Measurements from ENCODE around the gene PHGDH.
A peak's percentile ranks its signal among the peaks of the same experiment; 100 is the strongest.

The PHGDH gene

GRCh38 chr1:119727991-119728390 lies 16.3 kb downstream of the PHGDH start:
- no peak for DNase-seq
- intact Hi-C loops (cut with DNase I) = no loop called here

GRCh38 chr1:119729044-119729443 lies 17.3 kb downstream of the PHGDH start:
- intact Hi-C loops (cut with DNase I) = no loop called here
- no peak for DNase-seq

DNA sequence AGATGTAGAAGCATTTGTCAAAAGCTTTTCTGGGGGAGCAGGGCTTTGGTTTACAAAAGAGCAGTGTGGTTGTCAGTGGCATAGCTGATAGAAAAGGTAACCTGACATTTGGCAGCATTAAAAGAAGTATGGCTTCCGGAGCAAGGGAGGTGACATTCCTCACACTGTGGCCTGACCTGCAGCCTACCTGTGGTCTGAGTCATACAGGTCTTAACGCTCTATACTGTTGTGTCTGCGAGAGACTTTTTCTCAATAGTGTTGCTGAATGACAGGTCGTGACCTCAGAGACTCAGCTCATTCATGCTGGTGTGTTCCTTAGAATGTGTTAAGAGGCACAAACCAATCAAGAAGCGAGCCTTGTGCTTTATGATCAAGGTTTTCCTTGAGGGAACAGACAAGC lies 19.3 kb downstream of the PHGDH start:
- intact Hi-C loops (cut with DNase I) = no loop called here
- DNase-seq = no peak

DNA sequence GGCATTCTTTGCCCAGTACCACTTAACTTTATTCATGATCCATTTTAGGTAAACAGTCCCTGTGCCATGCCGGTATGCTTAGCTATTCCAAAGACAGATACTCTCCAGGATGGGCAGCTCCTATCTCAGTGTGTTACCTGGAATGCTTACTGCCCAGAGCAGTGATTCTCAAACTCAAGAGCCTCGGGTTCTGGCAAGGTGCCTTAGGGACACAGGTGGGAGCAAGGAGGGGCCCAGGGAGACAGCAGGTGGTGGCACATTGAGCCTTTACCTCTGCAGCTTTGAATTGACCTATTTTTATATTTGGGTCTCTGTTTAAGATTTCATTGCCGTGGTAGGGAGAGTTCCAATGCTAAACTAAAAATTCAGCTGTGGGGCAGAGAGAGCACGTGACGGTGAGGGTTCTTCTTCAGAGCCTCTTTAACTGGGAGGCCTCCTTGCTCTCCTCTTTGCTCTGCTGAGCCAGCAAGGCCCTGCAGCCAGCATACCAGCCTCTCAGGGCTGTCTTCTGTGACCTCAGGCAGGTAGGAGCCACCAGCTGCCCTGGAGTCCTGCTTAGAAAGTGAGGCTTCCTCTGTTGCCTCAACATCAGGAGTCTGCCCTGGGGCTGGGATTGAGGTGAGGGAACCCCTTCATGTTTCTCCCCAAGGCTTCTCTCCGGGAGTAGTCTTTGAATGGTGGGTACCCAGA lies 20.2 kb downstream of the PHGDH start:
- DNase-seq = no peak
- intact Hi-C loops (cut with DNase I) = no loop called here

DNA sequence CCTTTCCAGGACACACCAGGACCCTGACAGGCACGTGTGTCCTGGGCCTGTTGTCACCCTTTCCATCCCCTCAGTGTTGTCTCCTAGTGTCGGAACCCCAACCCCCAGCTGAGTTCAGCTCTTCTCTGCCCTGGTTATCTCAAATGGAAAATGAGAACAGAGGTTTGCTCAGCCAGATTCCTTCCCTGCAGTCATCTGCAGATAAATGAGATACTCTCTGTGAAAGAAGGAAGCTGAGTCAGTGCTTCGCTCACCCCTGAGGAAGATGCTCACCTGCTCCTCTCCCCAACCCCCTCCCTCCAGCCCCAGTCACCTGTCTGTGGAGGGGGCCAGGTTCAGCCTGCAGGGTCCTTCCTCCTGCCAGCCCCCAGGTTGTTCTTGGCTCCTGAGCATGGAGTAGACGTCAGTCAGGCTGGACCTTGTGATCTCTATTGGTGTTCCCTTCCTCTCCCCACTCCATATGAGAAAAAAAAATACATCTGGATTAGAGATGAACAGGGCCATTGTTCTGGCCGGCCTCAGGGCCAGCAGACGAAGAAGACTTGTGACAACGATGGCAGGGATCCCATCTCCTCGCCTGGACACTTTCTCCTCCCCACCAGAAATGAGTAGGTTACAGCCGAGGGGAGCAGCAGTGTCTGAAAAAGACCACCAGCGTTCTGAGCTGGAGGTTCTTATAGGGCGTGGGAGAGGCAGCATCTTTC lies 20.9 kb downstream of the PHGDH start:
- intact Hi-C loops (cut with DNase I) = no loop called here
- DNase-seq = peak in 5 of 10 donors; percentile 54 to 94 (median 72)

- DNase-seq = peak in 1 of 10 donors; percentile 54
- intact Hi-C loops (cut with DNase I) = no loop called here
These were observed 22.0 kb downstream of the PHGDH start for GRCh38 chr1:119733754-119734153.

GRCh38 chr1:119735217-119735616 lies 23.5 kb downstream of the PHGDH start:
- DNase-seq = peak in 3 of 10 donors; percentile 51 to 94 (median 67)
- intact Hi-C loops (cut with DNase I) = no loop called here

DNA sequence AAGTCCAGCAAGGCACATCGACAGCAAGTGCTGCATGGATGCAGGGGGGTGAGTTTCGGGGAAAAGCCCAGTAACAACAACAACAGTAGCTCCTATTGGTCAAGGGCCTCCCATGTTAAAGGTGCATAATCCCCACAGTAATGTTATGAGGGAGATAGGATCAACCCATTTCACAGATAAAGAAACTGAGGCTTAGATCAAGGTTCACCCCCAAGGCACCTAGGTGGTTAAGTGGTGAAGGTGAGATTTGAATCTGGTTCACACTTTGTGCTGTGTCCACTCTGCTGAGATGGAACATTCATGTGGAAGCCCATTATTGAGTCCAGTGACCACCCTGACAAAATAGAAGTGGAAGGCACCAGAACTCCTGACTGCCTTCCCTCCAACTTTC lies 24.9 kb downstream of the PHGDH start:
- DNase-seq = peak in 1 of 10 donors; percentile 2
- intact Hi-C loops (cut with DNase I) = no loop called here

DNA sequence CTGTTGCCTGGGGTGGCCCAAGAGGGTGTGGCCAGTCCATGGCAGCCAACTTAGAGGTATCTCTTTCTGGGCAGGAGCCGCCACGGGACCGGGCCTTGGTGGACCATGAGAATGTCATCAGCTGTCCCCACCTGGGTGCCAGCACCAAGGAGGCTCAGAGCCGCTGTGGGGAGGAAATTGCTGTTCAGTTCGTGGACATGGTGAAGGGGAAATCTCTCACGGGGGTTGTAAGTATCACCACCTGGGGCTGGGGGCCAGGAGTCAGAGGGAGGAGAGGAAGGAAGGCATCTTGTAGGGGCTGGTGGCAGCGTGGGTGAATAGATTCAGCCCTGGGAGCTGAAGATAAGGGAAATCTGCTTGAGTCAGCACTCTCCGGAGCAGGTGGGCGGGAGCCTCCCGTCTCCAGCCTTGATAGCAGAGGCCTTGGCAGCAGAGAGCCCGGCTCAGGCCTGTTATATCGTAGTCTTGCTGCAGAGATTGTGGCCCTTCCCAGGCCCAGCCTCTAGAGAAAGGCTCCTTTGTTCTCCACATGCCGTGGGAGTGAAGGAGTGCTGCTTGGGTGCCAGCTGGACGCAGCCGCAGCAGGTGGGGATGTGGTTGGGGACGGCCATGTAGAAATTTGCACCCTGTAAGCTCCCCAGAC lies 25.4 kb downstream of the PHGDH start:
- DNase-seq = peak in 9 of 10 donors; percentile 47 to 93 (median 63)

GRCh38 chr1:119738100-119738720 lies 26.5 kb downstream of the PHGDH start:
- intact Hi-C loops (cut with DNase I) = no loop called here

More for the DNA sequence above, 25.4 kb downstream of the PHGDH start:
- intact Hi-C loops (cut with DNase I) = no loop called here

GRCh38 chr1:119739150-119739549 lies 27.4 kb downstream of the PHGDH start:
- intact Hi-C loops (cut with DNase I) = no loop called here
- DNase-seq = peak in 3 of 10 donors; percentile 38 to 89 (median 84)

More at GRCh38 chr1:119738100-119738720, 26.5 kb downstream of the PHGDH start:
- DNase-seq = peak in 1 of 10 donors; percentile 69

GRCh38 chr1:119740261-119740660 lies 28.5 kb downstream of the PHGDH start:
- DNase-seq = peak in 1 of 10 donors; percentile 53
- intact Hi-C loops (cut with DNase I) = loop anchor here (5.0 to 10.0 kb wide), 2 partner anchors 67 to 135 kb away; no protein-coding TSS in a partner anchor

DNA sequence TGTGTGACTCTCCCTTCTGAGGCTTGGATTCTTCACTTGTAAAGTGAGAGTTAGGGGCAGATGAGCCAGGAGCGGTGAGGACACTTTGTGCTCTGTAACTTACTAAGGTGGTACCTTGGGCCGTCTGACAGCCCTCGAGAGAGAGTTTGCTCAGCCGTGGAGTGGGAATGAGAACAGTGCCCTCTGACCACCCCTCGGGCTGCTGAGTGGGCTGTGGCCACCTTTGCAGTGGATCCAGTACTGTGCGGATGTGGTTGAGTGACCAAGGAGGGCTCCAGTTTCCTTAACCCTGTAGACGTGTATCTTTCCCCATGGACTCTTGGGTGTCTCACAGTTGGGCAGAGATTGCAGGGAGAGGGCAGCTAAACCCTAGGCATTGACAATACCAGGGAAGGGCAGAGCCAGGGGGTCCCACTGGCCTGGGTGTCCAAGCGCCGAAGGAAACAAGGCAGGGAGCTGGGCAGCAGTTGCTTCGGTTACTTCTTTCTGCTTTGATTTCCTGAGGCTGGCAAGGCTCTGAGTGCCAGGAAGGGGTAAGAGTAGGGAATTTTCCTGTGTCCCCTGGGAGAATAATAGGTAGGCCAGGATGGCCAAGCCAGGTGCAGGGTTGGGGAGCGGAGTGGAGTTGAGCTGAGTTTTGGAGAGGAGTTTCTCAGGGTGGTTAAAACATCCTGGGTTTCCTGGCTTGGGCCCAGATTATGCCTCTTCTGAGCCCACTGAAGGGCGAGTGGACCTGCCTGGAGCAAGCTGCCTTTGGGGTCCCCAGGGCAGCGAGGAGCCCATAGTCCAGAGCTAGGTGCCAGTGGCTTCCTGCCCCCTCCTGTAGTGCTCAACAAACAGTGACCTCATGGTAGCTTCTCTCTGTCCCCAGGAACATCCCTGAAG lies 29.4 kb downstream of the PHGDH start:
- intact Hi-C loops (cut with DNase I) = loop anchor here (5.0 to 10.0 kb wide), 2 partner anchors 66 to 134 kb away; no protein-coding TSS in a partner anchor
- peak in 1 of 10 donors; percentile 59 for DNase-seq

DNA sequence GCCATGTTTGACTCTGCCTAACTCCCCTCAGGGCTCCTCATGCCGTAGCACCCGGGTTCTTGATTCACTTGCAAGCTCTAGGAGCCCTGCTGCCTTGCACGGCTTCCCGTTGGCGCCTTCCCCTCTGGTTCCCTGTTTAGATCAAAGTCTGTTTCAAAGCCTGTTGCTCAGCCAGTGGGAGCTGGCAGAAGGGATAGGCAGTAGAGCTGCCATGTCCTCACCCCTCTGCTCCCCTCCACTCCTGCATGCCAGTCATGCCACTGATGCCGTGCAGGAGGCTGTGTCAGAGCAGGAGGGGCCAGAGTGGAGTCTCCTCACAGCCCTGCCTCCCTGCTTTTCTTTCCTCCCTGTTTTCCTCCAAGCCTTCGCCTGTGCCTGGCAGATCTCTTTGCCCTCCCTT lies 30.5 kb downstream of the PHGDH start:
- intact Hi-C loops (cut with DNase I) = loop anchor here (5.0 to 10.0 kb wide), 2 partner anchors 65 to 133 kb away; no protein-coding TSS in a partner anchor
- peak in 3 of 10 donors; percentile 79 to 88 (median 86) for DNase-seq

GRCh38 chr1:119742677-119743076 lies 30.9 kb downstream of the PHGDH start:
- intact Hi-C loops (cut with DNase I) = loop anchor here (5.0 to 10.0 kb wide), 2 partner anchors 65 to 132 kb away; no protein-coding TSS in a partner anchor

GRCh38 chr1:119743308-119743707 lies 31.6 kb downstream of the PHGDH start:
- intact Hi-C loops (cut with DNase I) = loop anchor here (5.0 to 10.0 kb wide), 2 partner anchors 64 to 131 kb away; no protein-coding TSS in a partner anchor
- peak in 1 of 10 donors; percentile 75 for DNase-seq

More at GRCh38 chr1:119742677-119743076, 30.9 kb downstream of the PHGDH start:
- peak in 1 of 10 donors; percentile 53 for DNase-seq

- DNase-seq = peak; percentile 45 to 95 (median 73)
- intact Hi-C loops (cut with DNase I) = loop anchor here (5.0 to 10.0 kb wide), 2 partner anchors 63 to 131 kb away; no protein-coding TSS in a partner anchor
These were observed 32.3 kb downstream of the PHGDH start for GRCh38 chr1:119743776-119744597.

DNA sequence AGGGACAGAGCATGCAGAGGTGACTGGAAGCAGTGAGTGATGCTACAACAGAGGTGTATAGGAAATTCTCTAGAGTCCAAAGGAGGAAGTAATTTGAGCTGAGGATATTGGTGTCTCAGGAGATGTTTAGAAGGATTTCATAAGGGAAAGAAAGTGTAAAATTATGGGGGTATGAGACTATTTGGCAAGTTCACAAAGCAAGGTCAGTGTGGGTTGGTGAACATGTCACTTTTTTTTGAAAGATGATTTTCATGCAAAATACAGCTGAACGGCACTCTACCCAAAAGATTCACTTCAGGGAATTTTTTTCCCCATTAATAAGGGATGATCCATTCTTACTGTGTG lies 32.8 kb downstream of the PHGDH start:
- intact Hi-C loops (cut with DNase I) = loop anchor here (5.0 to 10.0 kb wide), 2 partner anchors 63 to 130 kb away; no protein-coding TSS in a partner anchor
- no peak for DNase-seq

Measured in posterior cingulate gyrus (tissue), 11 donors.